Heart left ventricle (tissue), 13 donors: ENCODE results near the gene FCGR3B.
"Not testable (repeated sequence)": the region's sequence is repeated elsewhere in the genome, so short reads cannot be mapped to it uniquely, and the experiment has no call there.

Source experiments
- POLR2A ChIP-seq, 2 donors: fragments of 450-650 bp; IDR thresholded peaks; one replicate each; pipeline ENCODE4 v1.6.1; 2017; ENCODE audit warnings: antibody characterized with exemption in 2 of 2, mild to moderate bottlenecking in 2 of 2, moderate library complexity in 2 of 2
- TF ChIP-seq, protein P1 (sequence below), 12 donors: fragments of 200-600 bp; sonication (generic) in 4 of 12; IDR thresholded peaks; one replicate each; pipeline versions ENCODE4 v1.5.0 to v1.8.0; 2018 to 2022; ENCODE audit warnings: antibody characterized with exemption in 12 of 12, mild to moderate bottlenecking in 5 of 12
- donor health status: ischemic (EF 13 %, LVEDD 7.1; RV severe dilation, severe dysfunction).
- donor health status: DM: no; HTN: yes; CAD: no.
- donor health status: DM: no; HTN: no; CAD: no.
- donor health status: ischemic (EF 25% LVEDD 6.9; RV normal size, moderate dysfunction).
- donor health status: ischemic (EF 25% LVEDD 5.7; RV mildly dilated, moderate dysfunction).
- donor health status: ischemic (EF 35%, LVEDD 5.7; RV mildly dilated, moderate dysfunction).
- donor health status: nonischemic (EF 11% LVEDD 7.7; RV severe dilation, severe dysfunction).
- donor health status: DM: yes; HTN: yes; CAD: no.
- donor health status: PGD.
- donor health status: ischemic (EF 29% LVEDD 5.4; RV normal size, mild dysfunction).
- donor health status: nonischemic (EF 23%, LVEDD 6.1; RV moderate dilation, normal function).

DNA sequence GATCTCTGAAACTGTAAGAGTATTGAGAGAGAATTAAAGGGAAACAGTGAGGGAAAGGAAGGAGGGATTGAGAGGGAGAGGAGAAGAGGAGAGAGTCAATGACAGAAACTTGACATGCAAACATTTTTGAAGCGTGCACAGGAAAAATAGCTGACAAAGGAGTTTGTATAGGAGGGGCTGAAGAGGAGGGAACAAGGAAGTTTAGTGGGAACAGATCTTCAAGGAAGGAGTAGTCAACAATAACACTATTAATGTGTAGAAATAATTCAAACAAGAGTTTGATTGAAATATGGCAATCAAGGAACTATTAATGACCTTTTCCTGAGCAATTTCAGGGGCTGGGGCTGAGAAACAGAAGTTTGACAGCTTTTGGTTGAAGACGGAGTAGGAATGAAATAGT lies 4.0 kb upstream of the FCGR3B start:
- TF ChIP-seq, protein P1, sequence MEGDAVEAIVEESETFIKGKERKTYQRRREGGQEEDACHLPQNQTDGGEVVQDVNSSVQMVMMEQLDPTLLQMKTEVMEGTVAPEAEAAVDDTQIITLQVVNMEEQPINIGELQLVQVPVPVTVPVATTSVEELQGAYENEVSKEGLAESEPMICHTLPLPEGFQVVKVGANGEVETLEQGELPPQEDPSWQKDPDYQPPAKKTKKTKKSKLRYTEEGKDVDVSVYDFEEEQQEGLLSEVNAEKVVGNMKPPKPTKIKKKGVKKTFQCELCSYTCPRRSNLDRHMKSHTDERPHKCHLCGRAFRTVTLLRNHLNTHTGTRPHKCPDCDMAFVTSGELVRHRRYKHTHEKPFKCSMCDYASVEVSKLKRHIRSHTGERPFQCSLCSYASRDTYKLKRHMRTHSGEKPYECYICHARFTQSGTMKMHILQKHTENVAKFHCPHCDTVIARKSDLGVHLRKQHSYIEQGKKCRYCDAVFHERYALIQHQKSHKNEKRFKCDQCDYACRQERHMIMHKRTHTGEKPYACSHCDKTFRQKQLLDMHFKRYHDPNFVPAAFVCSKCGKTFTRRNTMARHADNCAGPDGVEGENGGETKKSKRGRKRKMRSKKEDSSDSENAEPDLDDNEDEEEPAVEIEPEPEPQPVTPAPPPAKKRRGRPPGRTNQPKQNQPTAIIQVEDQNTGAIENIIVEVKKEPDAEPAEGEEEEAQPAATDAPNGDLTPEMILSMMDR (IDR thresholded peaks at IDR 0.05): not testable (repeated sequence)
- TF ChIP-seq POLR2A (IDR thresholded peaks at IDR 0.05): not testable (repeated sequence)
